Ishikawa (cell line): ENCODE results near the gene GAK.

Experiments
- CEBPB ChIP-seq: IDR thresholded peaks from 2 replicates; pipeline ENCODE4 v1.6.1; 2012
- CREB1 ChIP-seq: IDR thresholded peaks from 2 replicates; pipeline ENCODE4 v1.6.1; 2012; ENCODE audit warnings: low read depth
- EGR1 ChIP-seq: IDR thresholded peaks from 2 replicates; pipeline ENCODE4 v1.6.1; 2012
- EP300 ChIP-seq: IDR thresholded peaks from 2 replicates; pipeline ENCODE4 v1.6.1; 2012; ENCODE audit warnings: borderline replicate concordance
- FOXM1 ChIP-seq: IDR thresholded peaks from 2 replicates; pipeline ENCODE4 v1.6.1; 2012; ENCODE audit warnings: low read depth, borderline replicate concordance
- RAD21 ChIP-seq: IDR thresholded peaks from 2 replicates; pipeline ENCODE4 v1.6.1; 2012; ENCODE audit warnings: low read depth
- TAF1 ChIP-seq: IDR thresholded peaks from 2 replicates; pipeline ENCODE4 v1.6.1; 2012; ENCODE audit warnings: low read depth, mild to moderate bottlenecking
- TCF12 ChIP-seq: IDR thresholded peaks from 2 replicates; pipeline ENCODE4 v1.6.1; 2012; ENCODE audit warnings: low read depth
- TEAD4 ChIP-seq: IDR thresholded peaks from 2 replicates; pipeline ENCODE4 v1.6.1; 2012
- YY1 ChIP-seq: IDR thresholded peaks from 2 replicates; pipeline ENCODE4 v1.6.1; 2012; ENCODE audit warnings: low read depth
- ZBTB7A ChIP-seq: IDR thresholded peaks from 2 replicates; pipeline ENCODE4 v1.6.1; 2012; ENCODE audit warnings: low read depth
- TF ChIP-seq, protein P1 (sequence below): IDR thresholded peaks from 2 replicates; pipeline ENCODE4 v1.6.1; 2012; ENCODE audit warnings: low read depth, mild to moderate bottlenecking
- TF ChIP-seq, protein P2 (sequence below): IDR thresholded peaks from 2 replicates; pipeline ENCODE4 v1.6.1; 2012
- TF ChIP-seq, protein P3 (sequence below): IDR thresholded peaks from 2 replicates; pipeline ENCODE4 v1.6.1; 2012

DNA sequence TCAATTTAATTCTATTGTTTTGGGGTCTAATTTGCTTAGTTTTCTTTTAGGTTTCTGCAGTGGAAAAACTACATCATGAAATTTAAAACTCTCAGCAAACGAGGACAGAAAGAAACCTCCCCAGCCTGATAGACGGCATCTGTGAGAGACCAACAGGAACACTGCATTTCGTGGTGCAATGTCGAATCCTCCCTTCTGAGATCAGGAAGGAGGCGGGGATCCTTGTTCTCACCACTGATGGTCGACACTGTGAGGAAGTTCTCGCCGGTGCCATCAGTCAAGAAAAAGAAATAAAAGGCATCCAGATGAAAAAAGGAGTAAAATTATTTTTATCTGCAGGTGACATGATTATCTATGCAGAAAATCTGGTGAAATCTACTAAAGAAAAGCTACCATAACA, 16.5 kb downstream of the GAK start:
- no peak for TF ChIP-seq CEBPB
- no peak for TF ChIP-seq YY1
- no peak for TF ChIP-seq ZBTB7A
- TF ChIP-seq TAF1: no peak
- no peak for TF ChIP-seq EGR1
- no peak for TF ChIP-seq FOXM1
- no peak for TF ChIP-seq CREB1
- TF ChIP-seq, protein P1, sequence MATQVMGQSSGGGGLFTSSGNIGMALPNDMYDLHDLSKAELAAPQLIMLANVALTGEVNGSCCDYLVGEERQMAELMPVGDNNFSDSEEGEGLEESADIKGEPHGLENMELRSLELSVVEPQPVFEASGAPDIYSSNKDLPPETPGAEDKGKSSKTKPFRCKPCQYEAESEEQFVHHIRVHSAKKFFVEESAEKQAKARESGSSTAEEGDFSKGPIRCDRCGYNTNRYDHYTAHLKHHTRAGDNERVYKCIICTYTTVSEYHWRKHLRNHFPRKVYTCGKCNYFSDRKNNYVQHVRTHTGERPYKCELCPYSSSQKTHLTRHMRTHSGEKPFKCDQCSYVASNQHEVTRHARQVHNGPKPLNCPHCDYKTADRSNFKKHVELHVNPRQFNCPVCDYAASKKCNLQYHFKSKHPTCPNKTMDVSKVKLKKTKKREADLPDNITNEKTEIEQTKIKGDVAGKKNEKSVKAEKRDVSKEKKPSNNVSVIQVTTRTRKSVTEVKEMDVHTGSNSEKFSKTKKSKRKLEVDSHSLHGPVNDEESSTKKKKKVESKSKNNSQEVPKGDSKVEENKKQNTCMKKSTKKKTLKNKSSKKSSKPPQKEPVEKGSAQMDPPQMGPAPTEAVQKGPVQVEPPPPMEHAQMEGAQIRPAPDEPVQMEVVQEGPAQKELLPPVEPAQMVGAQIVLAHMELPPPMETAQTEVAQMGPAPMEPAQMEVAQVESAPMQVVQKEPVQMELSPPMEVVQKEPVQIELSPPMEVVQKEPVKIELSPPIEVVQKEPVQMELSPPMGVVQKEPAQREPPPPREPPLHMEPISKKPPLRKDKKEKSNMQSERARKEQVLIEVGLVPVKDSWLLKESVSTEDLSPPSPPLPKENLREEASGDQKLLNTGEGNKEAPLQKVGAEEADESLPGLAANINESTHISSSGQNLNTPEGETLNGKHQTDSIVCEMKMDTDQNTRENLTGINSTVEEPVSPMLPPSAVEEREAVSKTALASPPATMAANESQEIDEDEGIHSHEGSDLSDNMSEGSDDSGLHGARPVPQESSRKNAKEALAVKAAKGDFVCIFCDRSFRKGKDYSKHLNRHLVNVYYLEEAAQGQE: no peak
- TF ChIP-seq, protein P2, sequence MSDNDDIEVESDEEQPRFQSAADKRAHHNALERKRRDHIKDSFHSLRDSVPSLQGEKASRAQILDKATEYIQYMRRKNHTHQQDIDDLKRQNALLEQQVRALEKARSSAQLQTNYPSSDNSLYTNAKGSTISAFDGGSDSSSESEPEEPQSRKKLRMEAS: no peak
- TF ChIP-seq, protein P3, sequence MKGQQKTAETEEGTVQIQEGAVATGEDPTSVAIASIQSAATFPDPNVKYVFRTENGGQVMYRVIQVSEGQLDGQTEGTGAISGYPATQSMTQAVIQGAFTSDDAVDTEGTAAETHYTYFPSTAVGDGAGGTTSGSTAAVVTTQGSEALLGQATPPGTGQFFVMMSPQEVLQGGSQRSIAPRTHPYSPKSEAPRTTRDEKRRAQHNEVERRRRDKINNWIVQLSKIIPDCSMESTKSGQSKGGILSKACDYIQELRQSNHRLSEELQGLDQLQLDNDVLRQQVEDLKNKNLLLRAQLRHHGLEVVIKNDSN: no peak
- no peak for TF ChIP-seq EP300
- no peak for TF ChIP-seq RAD21
- no peak for TF ChIP-seq TEAD4
- TF ChIP-seq TCF12: no peak
